K562 (cell line): ENCODE results near the gene MTO1. TPM values are rescaled to one million over a fixed set of nuclear protein-coding genes. Genes with fewer than 3 reads are reported as not detected.

Experiments used
- ATAC-seq: fragments of 200-7000 bp; cut with Tn5 transposase; 3 replicates; pipeline ENCODE4 v1.9.1; 2020; ENCODE audit warnings: moderate library complexity
- BruUV-seq: library from RNA; stranded (reverse); fragments of 400-500 nt; replicated peaks from 2 replicates; lab custom pipeline; 2021; lab: Mats Ljungman, UMichigan
- CTCF ChIA-PET: fragments of 300-600 bp; formaldehyde crosslinking; extraction: SDS; loops from one replicate; lab custom pipeline; 2021; ENCODE audit warnings: low intra/inter-chr PET ratio; lab: Yijun Ruan, JAX
- POLR2A ChIA-PET: fragments of 300-600, 350-650 bp; sonication (Branson Sonifier 250); formaldehyde crosslinking; extraction: SDS; loops from one replicate; lab custom pipeline; 2021; ENCODE audit warnings: antibody characterized with exemption, inconsistent platforms; lab: Yijun Ruan, JAX
- DNase-seq, 4 experiments: peaks; one replicate each; pipeline versions ENCODE4 v3.0.0 to v3.0.0-alpha.2; 2011 to 2018; ENCODE audit warnings: low spot score in 3 of 4, mixed read lengths in 3 of 4; ENCODE audit errors: extremely low read depth in 1 of 4
- FAIRE-seq: peaks from 2 replicates; lab custom pipeline; 2011; peaks lifted over from hg19 to GRCh38; lab: Jason Lieb, UNC
- H2AFZ ChIP-seq: 2 replicates; pipeline ENCODE4 v1.6.0; 2011; ENCODE audit warnings: low read depth, low read length, control low read depth, inconsistent platforms
- H3K27ac ChIP-seq: fragments of 200-600 bp; 3 replicates; pipeline ENCODE4 v1.8.0; 2011; ENCODE audit warnings: low read depth, mild to moderate bottlenecking, control low read depth, inconsistent platforms, low read length, moderate library complexity, mixed read lengths; ENCODE audit errors: extremely low read depth
- H3K27me3 ChIP-seq, 2 experiments: fragments of 300-600 bp in 1 of 2; 2 replicates in 1 of 2; 3 replicates in 1 of 2; pipeline versions ENCODE4 v1.6.0 to v1.8.0; 2011; ENCODE audit warnings: inconsistent platforms in 2 of 2, low read length in 2 of 2, mild to moderate bottlenecking in 1 of 2, mixed read lengths in 1 of 2, moderate library complexity in 1 of 2; ENCODE audit not compliant: control insufficient read depth in 2 of 2, insufficient read depth in 2 of 2
- H3K36me3 ChIP-seq: fragments of 300-600 bp; 3 replicates; pipeline ENCODE4 v1.8.0; 2011; ENCODE audit warnings: mild to moderate bottlenecking, low read length, inconsistent platforms; ENCODE audit not compliant: control insufficient read depth, insufficient read depth
- H3K4me1 ChIP-seq, 2 experiments: fragments of 200-600 bp in 1 of 2; replicated peaks in 1 of 2; 2 replicates in 1 of 2; 3 replicates in 1 of 2; pipeline versions ENCODE4 v1.5.1 to v1.8.0; 2011; ENCODE audit warnings: inconsistent platforms in 2 of 2, low read length in 2 of 2, mild to moderate bottlenecking in 1 of 2, mixed read lengths in 1 of 2, moderate library complexity in 1 of 2; ENCODE audit not compliant: control insufficient read depth in 2 of 2, insufficient read depth in 2 of 2
- H3K4me2 ChIP-seq: 2 replicates; pipeline ENCODE4 v1.6.1; 2011; ENCODE audit warnings: low read length, control low read depth, inconsistent platforms, mixed read lengths; ENCODE audit not compliant: insufficient read depth
- H3K4me3 ChIP-seq: fragments of 200-600 bp; sonication (generic), shearing (Covaris generic); 2 replicates; pipeline ENCODE4 v1.5.1; 2016; ENCODE audit warnings: control low read depth, inconsistent platforms
- H3K79me2 ChIP-seq: fragments of 200-600 bp; 3 replicates; pipeline ENCODE4 v1.8.0; 2011; ENCODE audit warnings: low read length, inconsistent platforms; ENCODE audit not compliant: control insufficient read depth, insufficient read depth
- H3K9ac ChIP-seq, 2 experiments: 2 replicates each; pipeline versions ENCODE4 v1.6.0 to v1.6.1; 2011; ENCODE audit warnings: low read depth in 2 of 2, low read length in 2 of 2, control low read depth in 1 of 2, inconsistent platforms in 1 of 2, mild to moderate bottlenecking in 1 of 2, mixed read lengths in 1 of 2; ENCODE audit not compliant: insufficient read depth in 1 of 2
- H3K9me1 ChIP-seq: one replicate; pipeline ENCODE4 v1.6.0; 2011; ENCODE audit warnings: inconsistent platforms, mild to moderate bottlenecking, low read length, moderate library complexity; ENCODE audit not compliant: control insufficient read depth, insufficient read depth
- H3K9me3 ChIP-seq: replicated peaks from 2 replicates; pipeline ENCODE4 v1.5.1; 2011; ENCODE audit warnings: low read depth, low read length, inconsistent platforms; ENCODE audit not compliant: control insufficient read depth, insufficient read depth
- H4K20me1 ChIP-seq: replicated peaks from 2 replicates; pipeline ENCODE4 v1.6.1; 2011; ENCODE audit warnings: low read length, inconsistent platforms, mixed read lengths; ENCODE audit not compliant: control insufficient read depth, insufficient read depth
- ERF ChIP-seq: fragments of 450-650 bp; formaldehyde crosslinking; IDR thresholded peaks from 2 replicates; pipeline ENCODE4 v1.4.0; 2020; ENCODE audit warnings: mild to moderate bottlenecking, mixed read lengths
- NCOR1 ChIP-seq: fragments of 450-650 bp; IDR thresholded peaks from 2 replicates; pipeline ENCODE4 v1.6.1; 2016; ENCODE audit warnings: mild to moderate bottlenecking, moderate library complexity
- NFYB ChIP-seq: IDR thresholded peaks from 2 replicates; pipeline ENCODE4 v1.6.1; 2011; ENCODE audit warnings: mild to moderate bottlenecking, moderate library complexity; ENCODE audit not compliant: insufficient read length; ENCODE audit errors: extremely low read depth
- POLR2A ChIP-seq: fragments of 450-650 bp; conservative IDR thresholded peaks from 2 replicates; pipeline ENCODE4 v1.6.1; 2016
- POLR2AphosphoS5 ChIP-seq: IDR thresholded peaks from 2 replicates; pipeline ENCODE4 v1.6.1; 2011; ENCODE audit warnings: mild to moderate bottlenecking, low read depth, low read length, moderate library complexity; ENCODE audit not compliant: control insufficient read depth, insufficient read depth
- POLR2H ChIP-seq: IDR thresholded peaks from 2 replicates; pipeline ENCODE4 v1.6.1; 2016; ENCODE audit warnings: missing genetic modification characterization, low read depth, mild to moderate bottlenecking, control low read depth, missing compliant biosample characterization, moderate library complexity
- WGBS: fragments of 100-300 bp; shearing (Covaris generic); methylation state at CpG from one replicate; pipeline ENCODE4 v1.1.6; 2016; ENCODE audit warnings: low coverage, mixed read lengths; ENCODE audit not compliant: insufficient coverage; ENCODE audit errors: missing lambda C conversion rate; 5-methylcytosine and 5-hydroxymethylcytosine counted together
- in situ Hi-C: fragments of 300-500 bp; cut with MboI; formaldehyde crosslinking; loops from 4 replicates; pipeline ENCODE4 v1.15.0; 2018; ENCODE audit warnings: inconsistent platforms, mixed read lengths
- intact Hi-C: fragments of 100-400 bp; cut with micrococcal nuclease; formaldehyde crosslinking; loops from 2 replicates; pipeline ENCODE4 v1.14.2; 2022
- polyA plus RNA-seq, 8 experiments: library from polyadenylated mRNA; depleted of rRNA in 4 of 8; stranded (reverse) in 5 of 8; unstranded in 3 of 8; fragments of >200 nt; fragmentation: Nextera tagmentation in 2 of 8; fragmentation: Illumina TruSeq in 1 of 8; extraction: Ambion mirVana in 2 of 8; extraction: Trizol in 1 of 8; gene quantifications; 2 replicates each; pipeline versions ENCODE4 v1.2.1 to v1.2.3, GENCODE V29; 2011 to 2014; ENCODE audit warnings: inconsistent platforms in 1 of 8, missing spikeins in 1 of 8
- total RNA-seq, 7 experiments: library from RNA; depleted of rRNA in 6 of 7; stranded (reverse); fragments of >200 nt in 6 of 7; fragmentation: Illumina TruSeq in 2 of 7; extraction: Trizol in 2 of 7; gene quantifications; 2 replicates each; pipeline versions ENCODE4 v1.2.1 to v1.2.3, GENCODE V29; 2011 to 2021; ENCODE audit warnings: low replicate concordance in 1 of 7
- TF ChIP-seq, protein P1 (sequence below), 2 experiments: fragments of 450-650 bp in 1 of 2; sonication (generic) in 1 of 2; formaldehyde crosslinking in 1 of 2; IDR thresholded peaks in 1 of 2; conservative IDR thresholded peaks in 1 of 2; 2 replicates each; pipeline versions ENCODE4 v1.6.1 to v1.8.1; 2016 to 2023; ENCODE audit warnings: mild to moderate bottlenecking in 2 of 2, moderate library complexity in 2 of 2, inconsistent platforms in 1 of 2, missing genetic modification reagents in 1 of 2

The MTO1 gene
- total and polyA plus RNA-seq, 9 of the 15 experiments (the other 6 are each of a cell fraction or from before 2014, with no cell fraction given) = 33.4 to 62.3 (median 50.6) TPM

DNA sequence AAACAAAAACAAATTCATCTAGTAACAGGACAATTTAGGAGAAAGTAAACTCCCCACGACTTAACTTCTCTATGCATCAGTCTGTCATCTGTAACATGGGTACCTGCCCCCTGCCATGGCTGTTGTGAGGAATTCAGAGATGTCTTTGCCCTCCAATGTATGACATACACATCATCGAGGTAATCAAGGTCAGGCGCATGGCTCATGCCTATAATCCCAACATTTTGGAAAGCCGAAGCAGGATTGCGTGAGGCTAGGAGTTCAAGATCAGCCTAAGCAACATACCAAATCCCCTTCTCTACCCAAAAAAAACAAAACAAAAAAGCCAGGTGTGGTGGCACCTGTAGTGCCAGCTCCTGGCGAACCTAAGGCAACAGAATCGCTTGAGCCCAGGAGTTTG, 50.3 kb downstream of the MTO1 start:
- Histone ChIP-seq H3K4me1 (peaks cover 0 to 8% of the 10 kb centered on the region in 2 experiments; a peak in 2 of 5 replicates), H3K36me3 (peaks cover 18% of the 10 kb centered on the region), H3K4me2 (no peak overlapping the region), H3K4me3 (no peak overlapping the region), H3K27me3 (no peaks in the 10 kb centered on the region), H3K27ac (no peak overlapping the region), H3K9me1 (no peaks in the 10 kb centered on the region), H3K9me3 (no peaks in the 10 kb centered on the region), H4K20me1 (peaks cover 10% of the 10 kb centered on the region), H3K79me2 (peaks cover 6% of the 10 kb centered on the region), H2AFZ (no peak overlapping the region), H3K9ac (no peak overlapping the region)
- TF ChIP-seq ERF (CRISPR knock-in tag) (no peak), NFYB (no peak), POLR2A (peak; percentile 23; the same call in 1 of the 2 replicates), POLR2AphosphoS5 (0 out of 2 replicates have a peak, but pooled peaks have one; percentile 0)
- in situ Hi-C loops = no loop called here
- no TSS peak for BruUV-seq
- WGBS = 77% methylated on average over 7 of the region's 7 CpGs
- no peak for ATAC-seq
- FAIRE-seq = no peak
- POLR2A ChIA-PET = interaction anchor here (1.0 to 5.1 kb wide), 4 partner anchors 9 to 126 kb away, joined by 4 to 32 read pairs (median 22); partner anchors contain the start of gene EEF1A1
- intact Hi-C loops = no loop called here
- CTCF ChIA-PET = interaction anchor here (0.8 kb wide), 1 partner anchor 225 kb away, joined by 3 read pairs; no protein-coding TSS in a partner anchor
- DNase-seq = no peak

DNA sequence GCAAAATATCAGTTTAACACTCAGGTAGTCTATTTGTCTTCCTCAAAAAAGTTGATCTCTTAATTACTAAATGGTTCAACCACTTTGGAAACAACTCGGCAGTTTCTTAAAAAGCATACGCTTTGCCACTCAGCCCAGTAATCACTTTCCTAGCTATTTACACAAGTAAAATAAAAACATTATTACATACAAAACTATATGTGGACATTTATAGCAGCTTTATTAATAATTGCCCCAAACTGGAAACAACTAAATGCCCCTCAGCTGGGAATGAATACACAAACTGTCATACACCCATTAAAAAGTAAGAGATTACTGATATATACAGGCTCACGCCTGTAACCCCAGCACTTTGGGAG, 51.9 kb downstream of the MTO1 start:
- intact Hi-C loops (no loop called here), in situ Hi-C loops (no loop called here)
- Histone ChIP-seq H2AFZ (no peak overlapping the region), H3K4me2 (no peak overlapping the region), H3K27ac (peak overlapping the region; percentile 16; the same call in 1 of the 3 replicates), H3K36me3 (peaks cover 33% of the 10 kb centered on the region), H4K20me1 (peaks cover 19% of the 10 kb centered on the region), H3K4me3 (no peak overlapping the region), H3K9me3 (no peaks in the 10 kb centered on the region), H3K9ac (no peak overlapping the region), H3K79me2 (peaks cover 21% of the 10 kb centered on the region), H3K27me3 (no peaks in the 10 kb centered on the region), H3K9me1 (no peaks in the 10 kb centered on the region), H3K4me1 (peaks cover 0 to 8% of the 10 kb centered on the region in 2 experiments; a peak in 2 of 5 replicates)
- no TSS peak for BruUV-seq
- ChIA-PET CTCF (no interaction called here), POLR2A (interaction anchor here (0.6 to 5.4 kb wide), 31 partner anchors 8 to 163 kb away, joined by 3 to 72 read pairs (median 5); partner anchors contain the start of genes MTO1 and SLC17A5)
- 49% methylated on average over 3 of the region's 3 CpGs for WGBS
- DNase-seq = no peak
- peak; percentile 45 for TF ChIP-seq POLR2H (tag)
- TF ChIP-seq, protein P1, sequence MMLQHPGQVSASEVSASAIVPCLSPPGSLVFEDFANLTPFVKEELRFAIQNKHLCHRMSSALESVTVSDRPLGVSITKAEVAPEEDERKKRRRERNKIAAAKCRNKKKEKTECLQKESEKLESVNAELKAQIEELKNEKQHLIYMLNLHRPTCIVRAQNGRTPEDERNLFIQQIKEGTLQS (IDR thresholded peaks at IDR 0.05) = no peak
- TF ChIP-seq, protein P1 (CRISPR knock-in tag; conservative IDR thresholded peaks at IDR 0.05) = 0 out of 2 replicates have a peak, but pooled peaks have one; percentile 20
- TF ChIP-seq NCOR1 = no peak
- no peak; the same call in 2 of the 3 replicates for ATAC-seq
- FAIRE-seq = no peak
